Caki2 (cell line): ENCODE measurements around the gene AMPD3. TPM values are rescaled to one million over a fixed set of nuclear protein-coding genes. Genes with fewer than 3 reads are reported as not detected.

Experiments
- DNase-seq: peaks from one replicate; pipeline ENCODE4 v3.0.0-alpha.2; 2015; ENCODE audit warnings: low read depth
- in situ Hi-C: cut with HindIII; loops from 2 replicates; pipeline ENCODE4 v1.10.0; 2016; ENCODE audit warnings: low sequenced_read_pairs, low pct_unique_long_range_greater_than_20kb, mixed read lengths
- total RNA-seq: library from RNA; depleted of rRNA; stranded (reverse); fragments of >200 nt; shearing (Covaris generic); gene quantifications from 2 replicates; pipeline ENCODE4 v1.2.3, GENCODE V29; 2014; ENCODE audit warnings: low replicate concordance

The AMPD3 gene
- total RNA-seq, 1 experiment from 2014 or later: 3.6 TPM

DNA sequence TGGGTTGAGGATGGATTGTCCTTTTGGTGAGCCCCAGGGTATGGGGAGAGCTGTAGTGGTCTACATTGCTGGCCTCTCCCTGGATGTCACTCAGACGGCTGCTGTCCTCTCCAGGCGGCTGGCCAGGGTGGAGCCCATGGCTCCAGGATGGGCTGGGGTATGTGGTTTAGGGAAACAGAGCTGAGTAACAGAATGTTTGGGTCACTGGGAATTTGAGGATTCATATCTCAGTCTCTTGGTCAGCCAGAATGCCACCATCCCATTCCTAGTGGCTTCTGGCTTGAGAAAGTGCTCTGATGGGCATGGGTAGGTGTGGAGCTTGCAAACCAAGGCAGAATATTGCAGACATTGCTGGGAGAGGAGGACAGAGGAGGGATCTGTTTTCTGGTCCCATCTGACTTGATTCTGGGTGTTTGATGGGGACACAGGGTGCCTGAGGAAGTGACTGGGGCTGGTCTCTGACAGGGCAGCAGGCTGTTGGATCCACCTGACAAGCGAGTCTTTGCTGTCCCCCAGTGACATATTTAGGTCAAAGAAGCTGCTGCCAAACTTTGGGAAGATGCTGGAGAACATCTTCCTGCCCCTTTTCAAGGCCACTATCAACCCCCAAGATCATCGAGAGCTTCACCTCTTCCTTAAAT lies 41.4 kb downstream of the AMPD3 start:
- in situ Hi-C loops: no loop called here
- no peak for DNase-seq

DNA sequence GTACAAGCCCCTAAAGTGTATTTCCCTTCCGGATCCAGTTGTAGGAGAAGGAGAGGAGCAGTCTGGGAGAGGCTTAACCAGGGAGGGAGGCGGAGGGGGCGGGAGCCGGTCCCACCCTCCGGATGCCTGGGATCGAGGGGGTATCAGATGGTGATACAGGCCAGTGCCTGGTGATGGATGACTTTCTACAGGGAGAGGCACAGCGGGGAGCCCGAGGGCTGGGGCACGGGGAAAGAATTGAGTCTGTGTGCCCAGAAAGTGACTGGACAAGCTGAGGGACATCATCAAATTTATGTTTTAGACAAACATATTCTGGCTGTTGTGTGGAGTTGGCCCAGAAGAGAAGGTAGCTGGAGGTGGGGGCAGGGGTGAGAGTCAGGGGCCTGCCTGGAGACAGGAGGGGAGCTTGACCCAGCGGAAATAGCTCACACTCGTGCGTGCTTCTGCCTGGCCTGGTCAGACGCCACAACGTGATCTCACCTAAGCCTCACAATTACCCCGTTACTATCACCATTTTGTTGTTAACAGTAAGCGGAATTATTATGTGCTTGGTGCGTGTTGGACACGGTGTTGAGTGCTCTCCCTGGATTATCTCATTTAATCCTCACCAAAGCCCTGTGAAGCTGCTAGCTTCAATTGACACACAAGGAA lies 42.4 kb downstream of the AMPD3 start:
- no peak for DNase-seq
- in situ Hi-C loops: no loop called here

DNA sequence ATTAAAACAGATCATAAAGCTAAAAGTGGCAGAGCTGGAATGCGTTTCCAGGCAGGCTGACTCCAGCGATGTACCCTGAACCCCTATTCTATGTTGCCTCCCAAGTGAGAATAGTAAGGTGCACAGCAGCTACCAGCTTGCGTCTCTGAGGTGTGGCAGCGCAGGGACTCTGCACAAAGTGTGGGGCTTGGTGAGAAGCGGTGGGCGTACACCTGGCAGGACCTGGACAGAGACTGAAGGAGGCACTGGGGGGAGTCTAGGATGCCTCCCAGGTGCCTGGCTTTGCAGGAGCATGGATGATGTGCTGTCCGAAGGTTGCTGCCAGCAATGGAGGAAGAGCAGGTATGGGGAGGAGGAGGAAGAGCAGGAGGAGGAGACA lies 42.9 kb downstream of the AMPD3 start:
- in situ Hi-C loops: no loop called here
- DNase-seq: no peak

DNA sequence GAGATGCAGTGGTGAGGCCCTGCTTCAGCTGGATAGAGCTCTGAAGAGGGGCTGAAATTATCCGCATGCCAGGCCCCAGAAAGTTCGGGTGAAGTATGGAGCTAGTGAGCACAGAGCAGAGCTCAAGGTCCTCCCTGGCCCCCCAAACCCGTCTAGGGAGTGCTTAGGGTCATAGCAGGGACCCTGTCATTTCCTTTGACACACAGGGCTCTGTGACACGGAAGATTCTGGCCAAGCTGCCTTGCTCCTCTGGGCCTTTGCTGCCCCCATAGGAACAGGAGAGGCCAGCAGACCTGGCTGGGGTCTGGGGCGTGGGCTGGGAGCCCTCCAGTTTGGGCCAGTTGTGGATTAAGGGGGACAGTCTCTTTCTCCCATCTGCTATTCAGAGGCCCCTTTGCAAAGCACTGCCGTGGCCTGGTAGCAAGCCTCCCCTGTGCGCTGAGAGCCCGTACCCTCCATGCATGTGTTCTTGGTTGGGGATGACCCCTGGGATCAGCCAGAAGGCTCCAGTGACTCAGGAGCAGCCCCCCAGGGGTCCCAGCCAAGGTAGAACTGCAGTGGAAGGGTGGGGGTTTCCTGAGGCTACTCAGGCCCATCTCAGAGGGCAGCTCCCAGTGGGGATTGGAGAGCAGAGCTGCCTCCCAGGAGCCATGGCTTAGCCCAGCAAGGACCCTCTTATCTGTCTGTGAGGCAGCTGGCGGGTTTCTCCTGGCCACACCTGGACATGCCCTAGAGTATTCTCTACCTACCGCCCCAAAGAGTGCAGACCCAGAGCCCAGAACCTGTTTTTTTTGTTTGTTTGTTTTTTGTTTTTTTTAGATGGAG lies 43.6 kb downstream of the AMPD3 start:
- in situ Hi-C loops: no loop called here
- no peak for DNase-seq

DNA sequence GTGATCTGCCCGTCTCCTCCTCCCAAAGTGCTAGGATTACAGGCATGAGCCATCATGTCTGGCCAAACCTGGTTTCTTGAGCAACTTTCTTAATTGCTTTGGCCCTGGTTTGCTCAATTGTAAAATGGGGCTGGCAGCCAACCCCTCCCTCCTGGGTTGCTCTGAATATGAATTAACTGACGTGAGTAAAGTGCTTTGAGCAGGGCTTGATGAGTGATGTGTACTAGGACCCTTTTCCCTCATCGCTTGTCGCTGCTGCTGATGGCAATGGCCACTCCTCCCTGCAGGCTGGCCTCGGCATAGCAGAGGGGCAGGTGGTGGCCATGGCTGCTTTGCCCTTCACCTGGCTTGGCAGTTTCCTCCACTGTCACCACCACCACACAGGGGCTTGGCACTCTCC lies 44.4 kb downstream of the AMPD3 start:
- no peak for DNase-seq
- in situ Hi-C loops: no loop called here

DNA sequence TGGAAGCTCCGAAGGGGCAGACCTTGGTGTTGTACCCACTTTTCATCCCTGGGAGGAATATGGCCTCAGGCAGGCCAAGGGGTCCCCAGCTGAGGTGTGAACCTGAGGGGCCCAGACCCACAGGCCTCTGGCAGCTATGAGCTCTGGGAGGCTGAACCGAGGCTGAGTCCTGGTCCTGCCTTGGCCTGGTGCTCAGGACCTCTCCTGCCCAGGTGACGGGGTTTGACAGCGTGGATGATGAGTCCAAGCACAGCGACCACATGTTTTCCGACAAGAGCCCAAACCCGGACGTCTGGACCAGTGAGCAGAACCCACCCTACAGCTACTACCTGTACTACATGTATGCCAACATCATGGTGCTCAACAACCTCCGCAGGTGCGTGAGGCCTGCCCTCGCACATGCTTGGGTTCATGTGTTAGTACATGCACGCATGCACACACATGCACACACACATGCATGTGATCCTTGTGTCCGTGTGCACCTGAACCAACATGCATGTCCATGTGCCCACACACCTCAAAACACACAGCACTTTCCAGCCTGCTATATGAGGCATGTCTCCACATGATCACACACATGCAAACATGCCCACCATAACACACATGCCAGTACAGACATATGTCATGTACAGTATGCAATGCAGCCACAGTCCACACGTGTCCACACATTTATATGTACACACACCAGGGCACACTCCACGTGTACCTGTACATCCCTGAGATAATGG lies 45.0 kb downstream of the AMPD3 start:
- in situ Hi-C loops: no loop called here
- no peak for DNase-seq

DNA sequence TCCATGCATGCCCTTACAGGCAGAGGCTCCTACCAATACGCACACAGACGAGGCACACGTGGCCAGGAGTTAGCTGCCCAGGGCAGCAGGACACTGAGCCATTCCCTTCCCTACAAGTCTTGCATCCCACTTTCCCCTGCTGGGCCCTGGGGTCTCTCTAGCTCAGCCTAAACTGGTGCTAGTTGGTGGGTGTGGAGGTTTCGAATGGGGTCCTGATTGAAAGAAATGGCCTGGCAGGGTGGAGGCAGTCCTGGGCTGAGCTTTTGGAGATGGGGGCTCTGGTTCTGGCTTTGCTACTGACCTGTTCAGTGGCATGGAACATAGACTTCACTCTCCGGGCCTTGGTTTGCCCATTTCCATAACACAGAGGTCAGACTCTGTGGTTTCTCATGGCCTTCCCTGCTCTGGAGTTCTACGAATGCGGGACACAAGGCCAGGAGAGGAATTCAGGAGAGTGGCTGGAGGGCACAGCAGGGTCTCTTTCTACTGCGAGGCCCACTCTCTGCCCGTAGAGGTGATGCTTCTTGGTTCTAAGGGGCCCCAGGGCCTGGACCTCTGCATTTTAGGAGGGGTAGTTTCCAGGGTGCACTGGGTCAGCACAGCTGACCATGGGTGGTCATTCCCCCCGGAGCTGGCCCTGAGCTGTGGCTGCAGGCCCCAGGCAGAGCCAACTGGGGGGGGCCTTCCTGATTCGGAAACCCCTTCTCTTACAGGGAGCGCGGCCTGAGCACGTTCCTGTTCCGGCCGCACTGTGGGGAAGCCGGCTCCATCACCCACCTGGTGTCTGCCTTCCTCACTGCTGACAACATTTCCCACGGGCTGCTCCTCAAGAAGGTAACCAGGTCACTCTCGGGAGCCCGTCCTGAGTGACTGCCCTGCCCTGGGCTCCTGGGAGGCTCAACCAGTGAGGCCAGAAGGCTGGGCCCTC lies 46.0 kb downstream of the AMPD3 start:
- in situ Hi-C loops: no loop called here
- no peak for DNase-seq

DNA sequence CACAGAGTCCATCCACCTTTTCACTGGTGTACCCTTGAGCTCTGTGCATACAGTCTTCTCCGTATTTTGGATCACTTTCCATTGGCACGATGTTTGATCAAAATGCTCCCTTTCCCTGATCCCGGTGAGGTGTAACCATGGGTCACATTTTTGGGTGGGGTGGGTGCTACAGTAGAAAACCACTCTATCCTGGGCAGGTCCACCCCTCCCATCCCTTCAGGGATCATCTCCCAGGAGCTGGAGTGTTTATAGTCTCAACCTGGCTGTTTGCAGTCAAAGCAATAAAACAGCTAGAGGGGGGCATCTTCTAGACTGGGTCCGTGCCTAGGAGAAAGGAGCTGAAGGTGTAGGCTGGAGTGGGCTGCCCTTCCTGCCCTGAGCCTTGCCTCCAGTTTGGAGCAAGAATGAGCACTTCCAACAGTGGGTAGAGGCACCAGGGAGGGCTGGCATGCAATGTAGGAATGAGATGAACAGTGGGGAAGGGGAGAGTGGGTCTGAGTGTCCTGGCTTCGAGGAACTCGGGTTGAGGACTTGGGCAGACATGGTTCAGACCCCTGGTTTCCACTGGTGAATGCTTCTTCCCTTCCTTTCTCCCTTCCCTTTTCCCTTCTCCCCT lies 47.1 kb downstream of the AMPD3 start:
- DNase-seq: no peak
- in situ Hi-C loops: no loop called here

DNA sequence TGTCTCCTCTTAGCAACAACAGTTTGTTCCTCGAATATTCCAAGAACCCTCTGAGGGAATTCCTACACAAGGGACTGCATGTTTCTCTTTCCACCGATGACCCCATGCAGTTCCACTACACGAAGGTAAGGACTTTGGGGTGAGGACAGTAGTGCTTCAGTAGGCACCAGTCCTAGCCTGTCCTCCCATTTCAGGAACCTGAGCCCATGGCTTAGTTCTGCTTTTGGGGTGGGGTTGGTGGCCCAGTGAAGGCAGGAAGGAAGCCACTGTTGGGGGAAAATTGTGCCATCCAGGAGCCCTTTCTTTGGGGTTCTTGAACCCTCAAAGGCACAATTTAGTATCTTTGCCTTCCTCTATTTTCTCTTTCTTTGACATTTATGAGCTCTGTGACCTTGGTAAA lies 47.7 kb downstream of the AMPD3 start:
- in situ Hi-C loops: no loop called here
- no peak for DNase-seq

DNA sequence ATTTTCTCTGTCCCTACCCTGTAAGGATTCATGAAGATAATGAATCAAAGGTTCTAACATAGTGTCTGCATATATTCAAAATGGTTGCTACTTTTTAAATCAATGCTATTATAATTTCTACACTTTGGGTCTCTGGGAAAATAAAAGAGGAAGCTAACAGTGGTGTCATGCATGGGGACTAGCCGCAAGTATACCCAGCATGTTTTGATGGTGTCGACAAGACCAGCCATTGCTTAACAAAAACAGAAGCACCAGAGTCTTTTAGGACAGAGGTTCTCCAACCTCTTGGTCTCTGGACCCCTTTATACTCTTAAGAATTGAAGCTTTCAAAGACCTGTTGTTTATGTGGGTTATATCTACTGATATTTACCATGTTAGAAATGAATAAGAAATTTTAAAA lies 48.2 kb downstream of the AMPD3 start:
- no peak for DNase-seq
- in situ Hi-C loops: no loop called here

DNA sequence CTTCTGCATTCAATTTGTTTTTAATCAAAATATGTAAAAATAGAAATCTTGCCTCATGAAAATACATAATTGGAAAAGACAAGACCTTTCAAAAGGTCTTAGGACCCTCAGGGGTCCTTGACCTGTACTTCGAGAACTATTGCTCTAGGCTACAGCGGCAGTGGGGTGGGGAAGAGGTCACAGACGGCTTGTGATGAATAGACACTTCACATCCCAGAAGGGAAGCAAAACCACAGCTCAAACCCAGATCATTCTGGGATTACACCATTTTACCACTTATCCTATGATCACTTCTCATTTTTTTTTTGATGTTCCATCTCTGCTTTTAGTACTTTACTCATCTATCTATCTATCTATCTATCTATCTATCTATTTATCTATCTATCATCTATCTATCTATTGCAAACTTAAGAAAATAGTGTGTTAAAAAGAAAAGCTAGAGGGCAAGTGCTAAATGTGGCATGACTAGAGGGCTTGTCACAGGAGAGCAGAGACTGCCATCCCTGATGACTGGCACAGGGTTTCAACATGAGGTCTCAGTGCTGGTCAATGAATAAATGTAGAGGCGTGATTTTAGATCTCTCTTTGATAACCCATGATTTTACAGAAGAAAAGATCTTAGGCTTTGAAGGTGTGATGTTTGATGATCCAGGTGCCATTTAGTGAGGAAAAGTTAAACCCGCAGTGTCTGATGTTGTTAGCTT lies 48.9 kb downstream of the AMPD3 start:
- in situ Hi-C loops: no loop called here
- no peak for DNase-seq

DNA sequence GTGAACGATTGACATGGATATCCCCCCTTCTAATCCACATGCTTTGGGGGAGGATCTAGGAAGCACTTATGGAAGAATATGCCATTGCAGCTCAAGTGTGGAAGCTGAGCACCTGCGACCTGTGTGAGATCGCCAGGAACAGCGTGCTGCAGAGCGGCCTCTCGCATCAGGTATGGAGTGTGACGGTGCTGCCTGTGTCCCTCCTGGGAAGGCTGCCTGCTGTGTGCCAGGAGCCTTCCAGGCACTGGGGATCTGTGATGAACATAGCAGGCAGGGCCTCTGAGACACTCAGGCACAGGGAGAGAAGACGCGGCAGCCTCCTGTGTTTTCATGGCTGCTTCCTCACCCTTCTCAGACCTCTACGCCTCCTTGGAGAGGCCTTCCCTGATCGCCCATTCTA lies 49.4 kb downstream of the AMPD3 start:
- DNase-seq: no peak
- in situ Hi-C loops: no loop called here

DNA sequence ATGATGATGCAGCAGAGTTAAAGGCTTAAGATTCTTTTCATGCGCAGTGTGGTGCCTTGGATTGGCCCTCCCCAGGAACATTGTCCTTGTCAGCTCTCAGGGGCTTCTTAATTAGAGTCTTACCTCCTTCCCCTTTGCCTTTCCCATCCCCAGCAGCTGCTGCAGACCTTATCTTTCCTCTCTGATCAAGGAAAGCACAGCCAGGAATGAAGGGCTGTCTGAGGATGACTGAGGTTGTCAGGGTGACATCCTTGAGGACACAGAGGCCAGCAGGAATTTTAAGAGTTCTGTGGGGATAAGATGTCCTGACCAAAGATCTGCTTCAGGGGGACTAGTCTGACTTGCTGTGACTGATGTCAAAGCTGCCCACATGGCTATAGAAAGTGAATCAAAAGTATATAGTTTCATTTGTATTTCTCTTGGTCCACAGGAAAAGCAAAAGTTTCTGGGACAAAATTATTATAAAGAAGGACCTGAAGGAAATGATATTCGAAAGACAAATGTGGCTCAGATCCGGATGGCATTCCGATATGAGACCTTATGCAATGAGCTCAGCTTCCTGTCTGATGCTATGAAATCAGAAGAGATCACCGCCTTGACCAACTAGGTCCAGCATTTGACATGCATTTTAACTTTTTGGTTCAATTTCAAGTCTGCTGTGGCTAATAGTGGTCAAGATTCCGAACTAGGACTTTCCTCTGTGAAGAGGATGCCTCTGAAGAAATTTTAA lies 50.4 kb downstream of the AMPD3 start:
- DNase-seq: no peak
- in situ Hi-C loops: no loop called here

DNA sequence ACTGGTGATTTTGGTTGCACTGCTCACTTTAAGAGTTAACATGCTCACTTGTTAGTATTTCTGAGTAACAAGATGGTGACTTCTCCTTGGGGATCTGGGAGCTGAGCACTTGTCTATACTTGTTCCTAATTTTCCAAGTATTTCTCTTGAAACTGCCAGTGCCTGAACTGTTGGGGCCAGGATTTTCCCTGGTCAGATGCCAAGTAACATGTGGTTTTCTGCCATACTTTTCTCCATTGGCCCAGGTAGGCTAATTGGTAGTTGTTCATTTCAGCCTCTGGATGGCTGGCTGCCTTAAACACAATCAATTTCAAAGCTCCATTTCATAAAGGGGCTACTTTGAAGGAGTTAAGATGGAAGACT lies 50.9 kb downstream of the AMPD3 start:
- no peak for DNase-seq
- in situ Hi-C loops: no loop called here

DNA sequence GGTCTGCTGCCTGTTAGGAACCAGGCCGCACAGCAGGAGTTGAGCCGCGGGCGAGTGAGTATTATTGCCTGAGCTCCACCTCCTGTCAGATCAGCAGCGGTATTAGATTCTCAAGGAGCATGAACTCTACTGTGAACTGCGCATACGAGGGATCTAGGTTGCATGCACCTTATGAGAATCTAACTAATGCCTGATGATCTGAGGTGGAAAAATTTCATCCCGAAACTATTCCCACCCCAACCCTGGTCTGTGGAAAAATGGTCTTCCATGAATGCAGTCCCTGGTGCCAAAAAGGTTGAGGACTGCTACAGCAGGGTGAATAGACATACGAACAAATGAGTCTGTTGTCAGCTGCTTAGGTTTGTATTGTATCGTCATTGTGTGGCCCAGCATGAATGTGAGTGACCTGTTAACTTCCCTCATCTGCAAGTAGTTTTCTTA lies 56.1 kb downstream of the AMPD3 start:
- in situ Hi-C loops: no loop called here
- DNase-seq: no peak

DNA sequence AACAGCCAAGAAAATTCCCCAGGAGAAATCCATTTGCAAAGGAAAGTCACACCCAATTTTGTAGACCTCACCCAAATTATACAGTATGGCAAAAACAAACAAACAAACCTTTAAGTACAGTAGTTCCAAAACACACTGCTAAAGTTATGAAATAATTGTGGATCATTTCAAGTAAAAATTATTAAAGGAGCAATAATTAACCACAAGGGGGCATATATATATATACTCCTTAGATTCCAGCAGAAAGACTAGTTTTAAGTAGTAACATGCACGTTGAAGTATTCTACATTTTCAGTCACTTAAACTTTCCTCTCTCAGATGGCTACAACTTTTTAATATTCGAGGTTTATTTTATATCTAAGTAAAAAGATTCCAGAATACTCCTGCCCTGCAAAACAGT lies 59.1 kb downstream of the AMPD3 start:
- DNase-seq: no peak
- in situ Hi-C loops: no loop called here
